GM23248 (cell line): ENCODE data around the gene PTPRD.

Experiments
- EZH2 ChIP-seq: fragments of 200-600 bp; sonication (generic); IDR thresholded peaks from 2 replicates; pipeline ENCODE4 v1.6.1; 2018; ENCODE audit warnings: antibody characterized with exemption, mild to moderate bottlenecking; ENCODE audit not compliant: insufficient read depth, poor library complexity, severe bottlenecking
- EZH2phosphoT487 ChIP-seq: fragments of 200-600 bp; sonication (generic); IDR thresholded peaks from 2 replicates; pipeline ENCODE4 v1.6.1; 2018; ENCODE audit warnings: antibody characterized with exemption, moderate library complexity, mild to moderate bottlenecking, low read depth; ENCODE audit not compliant: insufficient read depth

GRCh38 chr9:10108815-10109214, 504.0 kb downstream of the PTPRD start:
- TF ChIP-seq EZH2 (no peak), EZH2phosphoT487 (no peak)
